ENCODE measurements around the gene OXA1L.
"Not testable (repeated sequence)": the region's sequence is repeated elsewhere in the genome, so short reads cannot be mapped to it uniquely, and the experiment has no call there.

Gene OXA1L

DNA sequence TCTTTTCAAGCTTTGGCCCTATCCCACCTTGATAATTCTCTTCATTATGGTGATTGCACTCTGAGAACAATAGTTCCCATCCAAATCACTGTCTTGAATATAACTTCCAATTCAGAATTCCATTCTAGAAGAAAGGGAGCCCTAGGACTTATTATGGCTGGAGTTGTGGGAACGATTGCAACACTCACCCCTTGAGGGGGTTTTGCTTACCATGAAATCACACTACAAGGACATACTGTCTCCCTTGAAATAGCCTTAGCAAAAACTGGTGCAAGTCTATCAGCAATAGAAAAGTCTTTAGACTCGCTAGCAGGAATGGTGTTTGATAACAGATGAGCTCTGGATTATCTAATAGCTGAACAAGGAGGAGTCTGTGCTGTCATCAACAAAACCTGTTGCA lies 31.4 kb upstream of the OXA1L start:
- TF ChIP-seq, protein P1, sequence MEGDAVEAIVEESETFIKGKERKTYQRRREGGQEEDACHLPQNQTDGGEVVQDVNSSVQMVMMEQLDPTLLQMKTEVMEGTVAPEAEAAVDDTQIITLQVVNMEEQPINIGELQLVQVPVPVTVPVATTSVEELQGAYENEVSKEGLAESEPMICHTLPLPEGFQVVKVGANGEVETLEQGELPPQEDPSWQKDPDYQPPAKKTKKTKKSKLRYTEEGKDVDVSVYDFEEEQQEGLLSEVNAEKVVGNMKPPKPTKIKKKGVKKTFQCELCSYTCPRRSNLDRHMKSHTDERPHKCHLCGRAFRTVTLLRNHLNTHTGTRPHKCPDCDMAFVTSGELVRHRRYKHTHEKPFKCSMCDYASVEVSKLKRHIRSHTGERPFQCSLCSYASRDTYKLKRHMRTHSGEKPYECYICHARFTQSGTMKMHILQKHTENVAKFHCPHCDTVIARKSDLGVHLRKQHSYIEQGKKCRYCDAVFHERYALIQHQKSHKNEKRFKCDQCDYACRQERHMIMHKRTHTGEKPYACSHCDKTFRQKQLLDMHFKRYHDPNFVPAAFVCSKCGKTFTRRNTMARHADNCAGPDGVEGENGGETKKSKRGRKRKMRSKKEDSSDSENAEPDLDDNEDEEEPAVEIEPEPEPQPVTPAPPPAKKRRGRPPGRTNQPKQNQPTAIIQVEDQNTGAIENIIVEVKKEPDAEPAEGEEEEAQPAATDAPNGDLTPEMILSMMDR (IDR thresholded peaks at IDR 0.05; ENCODE audit: low read depth, low read length) = no peak

DNA sequence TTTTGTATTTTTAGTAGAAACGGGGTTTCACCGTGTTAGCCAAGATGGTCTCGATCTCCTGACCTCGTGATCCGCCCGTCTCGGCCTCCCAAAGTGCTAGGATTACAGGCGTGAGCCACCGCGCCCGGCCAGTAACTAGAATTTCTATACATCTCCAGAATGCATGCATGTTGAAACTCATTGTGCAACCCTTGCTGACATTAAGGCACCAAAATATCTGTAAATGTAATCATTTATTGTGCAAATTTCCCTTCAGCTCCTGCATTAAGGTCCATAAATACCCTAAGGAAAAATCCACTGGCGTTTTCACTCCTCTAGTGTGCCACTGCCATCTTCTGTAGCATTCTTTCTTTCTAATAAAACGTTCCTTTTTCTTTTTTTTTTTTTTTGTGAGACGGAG lies 30.1 kb upstream of the OXA1L start:
- DNase-seq (ENCODE audit: extremely low read depth, low read depth) = not testable (repeated sequence)

More for the DNA sequence above, 31.4 kb upstream of the OXA1L start:
- DNase-seq (ENCODE audit: extremely low read depth, low read depth) = no peak

DNA sequence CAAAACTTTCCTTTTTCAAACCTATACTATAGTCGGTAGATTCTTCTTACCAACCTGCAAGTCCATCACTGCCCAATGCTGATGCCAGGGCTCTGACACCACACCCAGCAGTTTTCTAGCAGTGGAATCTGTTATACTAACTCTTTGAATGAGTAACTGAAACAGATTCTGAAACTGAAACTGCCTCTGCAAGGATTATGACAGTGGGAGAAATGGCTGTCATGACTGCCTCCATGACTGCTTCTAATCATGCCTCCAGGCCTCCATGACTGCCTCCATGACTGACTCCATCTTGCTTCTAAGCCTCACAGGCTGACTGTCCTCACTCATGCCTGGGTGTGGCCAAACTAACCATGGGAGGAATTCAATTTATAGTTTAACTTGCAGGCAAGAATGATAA lies 29.4 kb upstream of the OXA1L start:
- TF ChIP-seq, protein P1 (IDR thresholded peaks at IDR 0.05; ENCODE audit: low read depth, low read length) = no peak
- no peak for DNase-seq (ENCODE audit: extremely low read depth, low read depth)

DNA sequence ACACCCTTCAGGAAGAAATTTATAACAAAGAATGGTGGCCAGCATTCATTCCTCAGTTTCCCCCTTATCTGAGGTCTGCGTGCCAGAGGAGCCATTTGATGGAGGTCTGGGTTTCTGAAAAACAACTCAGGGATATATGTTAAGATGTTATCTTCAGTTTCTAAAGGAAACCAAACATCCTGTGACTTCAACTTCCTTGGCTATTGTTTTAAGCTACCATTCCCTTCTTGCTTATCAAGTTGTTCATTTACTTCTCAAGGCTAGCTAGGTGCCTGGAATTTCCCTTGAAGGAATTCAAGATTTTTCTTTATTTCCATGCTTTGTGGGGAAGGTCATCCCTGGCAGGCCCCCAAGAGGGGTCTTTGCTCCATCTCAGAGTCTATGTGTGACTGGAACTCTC lies 27.1 kb upstream of the OXA1L start:
- TF ChIP-seq, protein P1 (IDR thresholded peaks at IDR 0.05; ENCODE audit: low read depth, low read length) = no peak
- no peak for DNase-seq (ENCODE audit: extremely low read depth, low read depth)

DNA sequence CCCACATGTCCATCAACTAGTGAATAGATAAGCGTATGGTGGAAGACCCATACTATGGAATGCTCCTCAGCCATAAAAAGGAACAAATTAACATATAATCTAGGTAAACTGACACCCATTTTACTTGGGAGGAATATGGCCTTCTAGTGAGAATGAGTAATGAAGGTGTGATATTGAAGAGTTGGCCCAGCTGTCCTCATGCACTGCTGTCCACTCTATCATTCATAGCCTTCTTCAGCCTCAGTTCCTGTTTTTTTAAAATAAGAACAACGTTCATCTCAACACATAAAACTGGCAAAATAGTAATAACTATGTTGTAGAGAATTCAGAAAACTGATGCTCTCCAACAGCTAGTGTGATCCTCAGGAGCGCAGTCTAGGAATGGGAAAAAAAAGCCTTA lies 26.5 kb upstream of the OXA1L start:
- TF ChIP-seq, protein P1 (IDR thresholded peaks at IDR 0.05; ENCODE audit: low read depth, low read length) = no peak
- DNase-seq (ENCODE audit: extremely low read depth, low read depth) = no peak

DNA sequence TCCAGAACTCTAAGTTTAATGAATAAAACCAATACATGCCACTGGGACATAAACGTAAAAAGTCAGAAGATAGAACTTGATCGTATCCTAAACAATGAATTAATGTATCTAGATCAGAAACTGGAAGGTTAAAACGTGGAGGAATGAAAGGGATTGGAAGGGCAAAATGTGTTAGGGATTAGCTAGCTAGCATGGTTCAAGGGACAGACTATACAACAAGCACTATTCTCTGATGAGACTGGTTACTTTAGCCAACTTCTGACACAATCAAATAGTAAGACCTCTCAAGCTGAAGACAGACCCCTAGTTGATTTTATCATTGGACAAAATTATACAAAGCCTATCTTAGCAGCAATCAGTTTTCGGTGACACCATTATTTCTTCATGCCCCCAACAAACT lies 18.7 kb upstream of the OXA1L start:
- TF ChIP-seq, protein P1 (IDR thresholded peaks at IDR 0.05; ENCODE audit: low read depth, low read length) = no peak
- DNase-seq (ENCODE audit: extremely low read depth, low read depth) = no peak

DNA sequence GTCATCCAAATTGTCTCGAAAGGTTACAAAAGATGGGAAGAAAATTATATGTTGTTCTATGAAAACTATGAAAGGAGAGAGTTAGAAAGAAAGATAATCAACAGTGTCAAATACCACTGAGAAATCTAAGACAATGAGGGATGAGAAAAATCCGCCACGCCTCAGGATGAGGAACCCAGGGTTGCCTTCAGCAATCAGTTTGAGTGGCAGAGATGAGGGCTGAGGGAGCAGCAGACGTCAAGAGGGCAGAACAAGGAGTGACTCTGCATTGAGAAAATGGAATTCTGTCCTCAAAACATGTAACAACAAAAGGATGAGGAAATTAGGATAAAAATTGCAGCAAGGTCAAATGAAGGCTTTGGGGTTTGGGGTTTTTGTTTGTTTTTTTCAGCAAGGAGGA lies 18.3 kb upstream of the OXA1L start:
- no peak for DNase-seq (ENCODE audit: extremely low read depth, low read depth)
- TF ChIP-seq, protein P1 (IDR thresholded peaks at IDR 0.05; ENCODE audit: low read depth, low read length) = no peak

DNA sequence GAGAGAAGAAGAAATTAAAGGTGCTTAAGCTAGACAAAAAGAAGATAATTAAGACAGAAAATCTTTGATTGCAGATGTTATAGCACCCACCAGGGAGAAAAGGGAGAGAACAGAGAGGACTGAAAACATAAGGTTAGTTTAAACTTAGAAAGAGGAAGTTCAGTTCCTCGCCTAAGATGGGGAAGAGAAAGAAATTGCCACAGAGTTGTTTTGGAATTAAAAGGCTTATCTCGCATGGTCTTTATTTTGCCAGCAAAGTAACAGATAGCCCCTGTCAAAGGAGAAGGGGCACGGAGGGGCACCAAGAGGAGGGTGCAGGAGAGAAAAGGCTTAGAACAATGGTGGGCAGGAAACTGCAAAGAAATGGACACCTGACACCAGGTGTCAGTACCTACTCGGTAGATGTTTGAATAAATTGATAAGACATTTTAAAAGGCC lies 17.8 kb upstream of the OXA1L start:
- TF ChIP-seq, protein P1 (IDR thresholded peaks at IDR 0.05; ENCODE audit: low read depth, low read length) = no peak
- DNase-seq (ENCODE audit: extremely low read depth, low read depth) = no peak

All from AG09319 (cell line).